K562 (cell line): Measurements from ENCODE around the gene EPHA7. TPM values are rescaled to one million over a fixed set of nuclear protein-coding genes. Genes with fewer than 3 reads are reported as not detected.

Experiments
- BRD4 ChIP-seq: fragments of 200-600 bp; sonication (generic); IDR thresholded peaks from 2 replicates; pipeline ENCODE4 v1.6.1; 2017; ENCODE audit warnings: inconsistent platforms
- ETV1 ChIP-seq: fragments of 450-650 bp; conservative IDR thresholded peaks from 2 replicates; pipeline ENCODE4 v1.6.1; 2016; ENCODE audit warnings: missing genetic modification characterization, control low read depth, low read depth, missing compliant biosample characterization
- RBM14 ChIP-seq: fragments of 200-400 bp; formaldehyde crosslinking; IDR thresholded peaks from 2 replicates; pipeline ENCODE4 v1.6.1; 2018; ENCODE audit warnings: low read depth, mild to moderate bottlenecking, low read length, moderate library complexity, borderline replicate concordance; ENCODE audit not compliant: insufficient read depth
- ZNF57 ChIP-seq: fragments of 450-650 bp; formaldehyde crosslinking; IDR thresholded peaks from 2 replicates; pipeline ENCODE4 v1.4.0; 2020; ENCODE audit warnings: mild to moderate bottlenecking, moderate library complexity
- polyA plus RNA-seq, 8 experiments: library from polyadenylated mRNA; depleted of rRNA in 4 of 8; stranded (reverse) in 5 of 8; unstranded in 3 of 8; fragments of >200 nt; fragmentation: Nextera tagmentation in 2 of 8; fragmentation: Illumina TruSeq in 1 of 8; extraction: Ambion mirVana in 2 of 8; extraction: Trizol in 1 of 8; gene quantifications; 2 replicates each; pipeline versions ENCODE4 v1.2.1 to v1.2.3, GENCODE V29; 2011 to 2014; ENCODE audit warnings: inconsistent platforms in 1 of 8, missing spikeins in 1 of 8
- total RNA-seq, 7 experiments: library from RNA; depleted of rRNA in 6 of 7; stranded (reverse); fragments of >200 nt in 6 of 7; fragmentation: Illumina TruSeq in 2 of 7; extraction: Trizol in 2 of 7; gene quantifications; 2 replicates each; pipeline versions ENCODE4 v1.2.1 to v1.2.3, GENCODE V29; 2011 to 2021; ENCODE audit warnings: low replicate concordance in 1 of 7
- TF ChIP-seq, protein P1 (sequence below): fragments of 200-600 bp; sonication (generic); IDR thresholded peaks from one replicate; pipeline ENCODE4 v1.6.1; 2012; ENCODE audit warnings: mild to moderate bottlenecking, low read depth, low read length, inconsistent platforms
- TF ChIP-seq, protein P2 (sequence below): fragments of 450-650 bp; formaldehyde crosslinking; IDR thresholded peaks from 2 replicates; pipeline ENCODE4 v1.4.0; 2022; ENCODE audit warnings: mild to moderate bottlenecking, moderate library complexity
- TF ChIP-seq, protein P3 (sequence below): sonication (generic); formaldehyde crosslinking; IDR thresholded peaks from 2 replicates; pipeline ENCODE4 v1.8.0; 2022; ENCODE audit warnings: mild to moderate bottlenecking, missing genetic modification reagents, borderline replicate concordance

The EPHA7 gene
- total and polyA plus RNA-seq, 9 of the 15 experiments (the other 6 are each of a cell fraction or from before 2014, with no cell fraction given), result not detected

DNA sequence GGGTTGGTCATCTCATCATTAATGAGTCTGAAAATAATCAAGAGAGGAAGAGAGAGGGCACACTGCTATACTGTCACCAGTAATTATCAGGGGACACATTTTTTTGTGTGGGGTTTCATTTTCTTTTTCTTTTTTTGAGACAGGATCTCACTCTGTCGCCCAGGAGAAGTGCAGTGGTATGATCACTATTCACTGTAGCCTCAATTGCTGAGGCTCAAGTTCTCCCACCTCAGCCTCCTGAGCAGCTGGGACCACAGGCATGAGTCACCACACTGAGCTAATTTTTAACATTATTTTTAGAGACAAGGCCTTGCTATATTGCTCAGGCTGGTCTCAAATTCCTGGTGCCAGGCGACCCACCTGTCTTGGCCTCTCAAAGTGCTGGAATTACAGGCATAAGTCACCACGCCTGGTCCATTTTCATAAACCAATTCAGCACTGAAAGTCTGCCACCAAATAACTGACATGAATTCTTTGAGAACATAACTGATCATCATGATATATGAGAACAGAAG lies 43.3 kb downstream of the EPHA7 start (continued):
- TF ChIP-seq, protein P1, sequence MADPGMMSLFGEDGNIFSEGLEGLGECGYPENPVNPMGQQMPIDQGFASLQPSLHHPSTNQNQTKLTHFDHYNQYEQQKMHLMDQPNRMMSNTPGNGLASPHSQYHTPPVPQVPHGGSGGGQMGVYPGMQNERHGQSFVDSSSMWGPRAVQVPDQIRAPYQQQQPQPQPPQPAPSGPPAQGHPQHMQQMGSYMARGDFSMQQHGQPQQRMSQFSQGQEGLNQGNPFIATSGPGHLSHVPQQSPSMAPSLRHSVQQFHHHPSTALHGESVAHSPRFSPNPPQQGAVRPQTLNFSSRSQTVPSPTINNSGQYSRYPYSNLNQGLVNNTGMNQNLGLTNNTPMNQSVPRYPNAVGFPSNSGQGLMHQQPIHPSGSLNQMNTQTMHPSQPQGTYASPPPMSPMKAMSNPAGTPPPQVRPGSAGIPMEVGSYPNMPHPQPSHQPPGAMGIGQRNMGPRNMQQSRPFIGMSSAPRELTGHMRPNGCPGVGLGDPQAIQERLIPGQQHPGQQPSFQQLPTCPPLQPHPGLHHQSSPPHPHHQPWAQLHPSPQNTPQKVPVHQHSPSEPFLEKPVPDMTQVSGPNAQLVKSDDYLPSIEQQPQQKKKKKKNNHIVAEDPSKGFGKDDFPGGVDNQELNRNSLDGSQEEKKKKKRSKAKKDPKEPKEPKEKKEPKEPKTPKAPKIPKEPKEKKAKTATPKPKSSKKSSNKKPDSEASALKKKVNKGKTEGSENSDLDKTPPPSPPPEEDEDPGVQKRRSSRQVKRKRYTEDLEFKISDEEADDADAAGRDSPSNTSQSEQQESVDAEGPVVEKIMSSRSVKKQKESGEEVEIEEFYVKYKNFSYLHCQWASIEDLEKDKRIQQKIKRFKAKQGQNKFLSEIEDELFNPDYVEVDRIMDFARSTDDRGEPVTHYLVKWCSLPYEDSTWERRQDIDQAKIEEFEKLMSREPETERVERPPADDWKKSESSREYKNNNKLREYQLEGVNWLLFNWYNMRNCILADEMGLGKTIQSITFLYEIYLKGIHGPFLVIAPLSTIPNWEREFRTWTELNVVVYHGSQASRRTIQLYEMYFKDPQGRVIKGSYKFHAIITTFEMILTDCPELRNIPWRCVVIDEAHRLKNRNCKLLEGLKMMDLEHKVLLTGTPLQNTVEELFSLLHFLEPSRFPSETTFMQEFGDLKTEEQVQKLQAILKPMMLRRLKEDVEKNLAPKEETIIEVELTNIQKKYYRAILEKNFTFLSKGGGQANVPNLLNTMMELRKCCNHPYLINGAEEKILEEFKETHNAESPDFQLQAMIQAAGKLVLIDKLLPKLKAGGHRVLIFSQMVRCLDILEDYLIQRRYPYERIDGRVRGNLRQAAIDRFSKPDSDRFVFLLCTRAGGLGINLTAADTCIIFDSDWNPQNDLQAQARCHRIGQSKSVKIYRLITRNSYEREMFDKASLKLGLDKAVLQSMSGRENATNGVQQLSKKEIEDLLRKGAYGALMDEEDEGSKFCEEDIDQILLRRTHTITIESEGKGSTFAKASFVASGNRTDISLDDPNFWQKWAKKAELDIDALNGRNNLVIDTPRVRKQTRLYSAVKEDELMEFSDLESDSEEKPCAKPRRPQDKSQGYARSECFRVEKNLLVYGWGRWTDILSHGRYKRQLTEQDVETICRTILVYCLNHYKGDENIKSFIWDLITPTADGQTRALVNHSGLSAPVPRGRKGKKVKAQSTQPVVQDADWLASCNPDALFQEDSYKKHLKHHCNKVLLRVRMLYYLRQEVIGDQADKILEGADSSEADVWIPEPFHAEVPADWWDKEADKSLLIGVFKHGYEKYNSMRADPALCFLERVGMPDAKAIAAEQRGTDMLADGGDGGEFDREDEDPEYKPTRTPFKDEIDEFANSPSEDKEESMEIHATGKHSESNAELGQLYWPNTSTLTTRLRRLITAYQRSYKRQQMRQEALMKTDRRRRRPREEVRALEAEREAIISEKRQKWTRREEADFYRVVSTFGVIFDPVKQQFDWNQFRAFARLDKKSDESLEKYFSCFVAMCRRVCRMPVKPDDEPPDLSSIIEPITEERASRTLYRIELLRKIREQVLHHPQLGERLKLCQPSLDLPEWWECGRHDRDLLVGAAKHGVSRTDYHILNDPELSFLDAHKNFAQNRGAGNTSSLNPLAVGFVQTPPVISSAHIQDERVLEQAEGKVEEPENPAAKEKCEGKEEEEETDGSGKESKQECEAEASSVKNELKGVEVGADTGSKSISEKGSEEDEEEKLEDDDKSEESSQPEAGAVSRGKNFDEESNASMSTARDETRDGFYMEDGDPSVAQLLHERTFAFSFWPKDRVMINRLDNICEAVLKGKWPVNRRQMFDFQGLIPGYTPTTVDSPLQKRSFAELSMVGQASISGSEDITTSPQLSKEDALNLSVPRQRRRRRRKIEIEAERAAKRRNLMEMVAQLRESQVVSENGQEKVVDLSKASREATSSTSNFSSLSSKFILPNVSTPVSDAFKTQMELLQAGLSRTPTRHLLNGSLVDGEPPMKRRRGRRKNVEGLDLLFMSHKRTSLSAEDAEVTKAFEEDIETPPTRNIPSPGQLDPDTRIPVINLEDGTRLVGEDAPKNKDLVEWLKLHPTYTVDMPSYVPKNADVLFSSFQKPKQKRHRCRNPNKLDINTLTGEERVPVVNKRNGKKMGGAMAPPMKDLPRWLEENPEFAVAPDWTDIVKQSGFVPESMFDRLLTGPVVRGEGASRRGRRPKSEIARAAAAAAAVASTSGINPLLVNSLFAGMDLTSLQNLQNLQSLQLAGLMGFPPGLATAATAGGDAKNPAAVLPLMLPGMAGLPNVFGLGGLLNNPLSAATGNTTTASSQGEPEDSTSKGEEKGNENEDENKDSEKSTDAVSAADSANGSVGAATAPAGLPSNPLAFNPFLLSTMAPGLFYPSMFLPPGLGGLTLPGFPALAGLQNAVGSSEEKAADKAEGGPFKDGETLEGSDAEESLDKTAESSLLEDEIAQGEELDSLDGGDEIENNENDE, result no peak
- no peak for TF ChIP-seq ETV1 (tag)
- TF ChIP-seq, protein P2, sequence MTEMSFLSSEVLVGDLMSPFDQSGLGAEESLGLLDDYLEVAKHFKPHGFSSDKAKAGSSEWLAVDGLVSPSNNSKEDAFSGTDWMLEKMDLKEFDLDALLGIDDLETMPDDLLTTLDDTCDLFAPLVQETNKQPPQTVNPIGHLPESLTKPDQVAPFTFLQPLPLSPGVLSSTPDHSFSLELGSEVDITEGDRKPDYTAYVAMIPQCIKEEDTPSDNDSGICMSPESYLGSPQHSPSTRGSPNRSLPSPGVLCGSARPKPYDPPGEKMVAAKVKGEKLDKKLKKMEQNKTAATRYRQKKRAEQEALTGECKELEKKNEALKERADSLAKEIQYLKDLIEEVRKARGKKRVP (CRISPR knock-in tag), result no peak
- TF ChIP-seq RBM14, result no peak
- no peak for TF ChIP-seq ZNF57 (CRISPR knock-in tag)
- TF ChIP-seq, protein P3, sequence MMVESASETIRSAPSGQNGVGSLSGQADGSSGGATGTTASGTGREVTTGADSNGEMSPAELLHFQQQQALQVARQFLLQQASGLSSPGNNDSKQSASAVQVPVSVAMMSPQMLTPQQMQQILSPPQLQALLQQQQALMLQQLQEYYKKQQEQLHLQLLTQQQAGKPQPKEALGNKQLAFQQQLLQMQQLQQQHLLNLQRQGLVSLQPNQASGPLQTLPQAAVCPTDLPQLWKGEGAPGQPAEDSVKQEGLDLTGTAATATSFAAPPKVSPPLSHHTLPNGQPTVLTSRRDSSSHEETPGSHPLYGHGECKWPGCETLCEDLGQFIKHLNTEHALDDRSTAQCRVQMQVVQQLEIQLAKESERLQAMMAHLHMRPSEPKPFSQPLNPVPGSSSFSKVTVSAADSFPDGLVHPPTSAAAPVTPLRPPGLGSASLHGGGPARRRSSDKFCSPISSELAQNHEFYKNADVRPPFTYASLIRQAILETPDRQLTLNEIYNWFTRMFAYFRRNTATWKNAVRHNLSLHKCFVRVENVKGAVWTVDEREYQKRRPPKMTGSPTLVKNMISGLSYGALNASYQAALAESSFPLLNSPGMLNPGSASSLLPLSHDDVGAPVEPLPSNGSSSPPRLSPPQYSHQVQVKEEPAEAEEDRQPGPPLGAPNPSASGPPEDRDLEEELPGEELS (CRISPR knock-in tag), result no peak
- no peak for TF ChIP-seq BRD4
